GF-D8 (cell line): ENCODE measurements around the gene KHDC1L.
A peak's percentile ranks its signal among the peaks of the same experiment; 100 is the strongest.
"Not testable (repeated sequence)": the region's sequence is repeated elsewhere in the genome, so short reads cannot be mapped to it uniquely, and the experiment has no call there.

Experiments
- DNase-seq: peaks from one replicate; lab custom pipeline; 2025; lab: John Stamatoyannopoulos, UW

Gene KHDC1L, protein sequence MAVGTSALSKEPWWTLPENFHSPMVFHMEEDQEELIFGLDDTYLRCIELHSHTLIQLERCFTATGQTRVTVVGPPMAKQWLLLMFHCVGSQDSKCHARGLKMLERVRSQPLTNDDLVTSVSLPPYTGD

DNA sequence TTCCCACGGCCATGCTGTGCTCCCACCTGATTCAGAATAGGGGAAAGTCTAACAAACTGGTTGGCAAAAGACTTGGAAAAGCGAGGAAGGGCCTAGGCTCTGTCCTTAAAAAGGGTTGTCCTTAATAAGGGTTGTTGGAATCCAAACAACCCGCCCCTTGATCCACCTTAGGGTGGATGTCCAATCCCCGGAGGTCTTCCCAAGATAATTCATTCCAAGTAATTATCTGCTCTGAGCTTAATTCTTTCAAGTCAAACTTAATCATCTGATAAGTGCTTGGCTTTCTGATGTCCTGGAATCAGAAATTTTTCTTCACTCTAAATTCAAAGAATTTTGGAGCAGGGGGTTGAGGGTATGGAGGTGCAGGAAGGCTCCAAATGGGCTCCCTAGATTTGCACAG is at the start of gene KHDC1L:
TSS of gene KHDC1L (minus strand) at position 101 of the 400 bp plus-strand sequence. CDS start at position 13, 88 bp downstream.
- DNase-seq, result no peak

DNA sequence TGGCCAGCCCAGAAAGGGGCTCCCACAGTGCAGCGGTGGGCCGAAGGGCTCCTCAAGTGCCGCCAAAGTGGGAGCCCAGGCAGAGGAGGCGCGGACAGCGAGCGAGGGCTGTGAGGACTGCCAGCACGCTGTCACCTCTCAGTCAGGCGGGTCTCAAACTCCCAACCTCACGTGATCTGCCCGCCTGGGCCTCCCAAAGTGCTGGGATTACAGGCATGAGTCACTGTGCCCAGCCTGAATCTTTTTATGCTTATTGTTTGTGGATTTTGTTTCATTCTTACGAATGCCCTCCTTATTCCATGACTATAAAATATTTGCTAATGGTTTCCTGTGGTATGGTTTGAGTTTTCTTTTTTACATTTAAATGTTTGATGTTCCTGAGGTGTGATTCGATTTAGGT is 44.0 kb upstream of the KHDC1L start:
- DNase-seq, result not testable (repeated sequence)

DNA sequence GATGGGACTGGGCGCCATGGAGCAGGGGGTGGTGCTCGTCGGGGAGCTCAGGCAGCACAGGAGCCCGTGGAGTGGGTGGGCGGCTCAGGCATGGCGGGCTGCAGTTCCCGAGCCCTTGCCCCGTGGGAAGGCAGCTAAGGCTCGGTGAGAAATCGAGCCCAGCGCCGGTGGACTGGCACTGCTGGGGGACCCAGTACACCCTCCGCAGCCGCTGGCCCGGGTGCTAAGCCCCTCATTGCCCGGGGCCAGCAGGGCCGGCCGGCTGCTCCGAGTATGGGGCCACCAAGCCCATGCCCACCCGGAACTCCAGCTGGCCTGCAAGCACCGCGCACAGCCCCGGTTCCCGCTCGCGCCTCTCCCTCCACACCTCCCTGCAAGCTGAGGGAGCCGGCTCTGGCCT is 43.6 kb upstream of the KHDC1L start:
- not testable (repeated sequence) for DNase-seq

- no peak for DNase-seq
Observed at GRCh38 chr6:73264446-73264845, 39.1 kb upstream of the KHDC1L start.

DNA sequence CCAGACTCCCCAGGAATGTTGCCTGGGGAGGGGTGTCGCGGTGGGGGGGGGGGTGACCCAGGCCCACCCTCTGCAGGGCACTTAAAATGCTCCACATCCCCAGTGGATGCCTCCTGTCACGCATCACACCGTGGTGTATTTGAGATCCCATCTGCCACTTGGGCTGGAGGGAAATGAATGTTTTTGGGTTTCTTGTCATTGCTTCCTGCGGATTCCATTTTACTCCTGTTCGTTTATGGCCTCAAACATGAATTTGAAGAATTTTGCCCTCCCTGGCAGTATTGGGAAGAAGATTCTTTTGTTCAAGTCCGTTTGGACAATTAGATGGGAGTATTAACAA is 38.2 kb upstream of the KHDC1L start:
- no peak for DNase-seq

DNA sequence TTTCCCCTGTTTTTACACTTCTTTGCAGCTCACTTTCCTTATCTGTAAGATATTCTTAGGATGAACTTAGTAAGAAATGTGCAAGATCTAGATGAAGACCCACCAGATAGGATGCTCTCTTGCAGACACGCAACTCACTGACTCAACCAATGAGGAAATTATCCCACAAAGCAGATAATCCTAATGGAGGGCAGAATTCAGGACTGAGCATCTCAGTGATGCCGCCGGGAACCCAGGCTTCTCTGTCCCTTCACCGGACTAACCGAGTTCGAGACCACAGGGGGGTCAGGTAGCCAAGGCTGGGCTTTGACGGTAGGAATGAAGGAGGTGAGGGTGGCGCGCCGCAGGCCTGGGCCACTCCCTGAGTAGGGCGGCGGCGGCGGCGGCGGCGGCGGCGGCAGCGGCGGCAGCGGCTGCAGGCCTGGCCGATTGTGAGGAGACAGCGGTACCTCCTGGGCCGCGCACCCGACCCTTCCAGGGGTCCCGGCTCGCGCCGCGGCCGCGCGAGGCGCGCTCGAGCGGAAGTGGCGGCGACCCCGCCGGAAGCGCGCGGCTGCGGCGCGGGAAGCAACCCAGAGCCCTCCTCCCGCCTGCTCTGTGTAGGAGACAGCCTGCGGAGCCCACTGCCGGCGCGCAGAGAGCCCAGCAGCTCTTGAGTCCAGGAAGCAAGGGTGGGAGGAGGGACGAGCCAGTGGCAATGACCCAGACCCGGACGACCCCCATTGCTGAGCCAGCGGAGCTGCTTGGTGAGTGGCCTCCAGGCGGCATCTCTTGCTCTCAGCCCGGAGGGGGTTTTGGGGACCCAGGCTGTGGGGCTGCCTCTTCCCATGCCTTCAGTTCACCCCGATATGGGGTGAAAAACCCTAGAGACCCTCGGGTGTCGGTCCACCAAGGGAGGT is 37.6 kb upstream of the KHDC1L start, which contains the start of gene KHDC1:
TSS of gene KHDC1 (minus strand) at position 526 of the 899 bp plus-strand sequence. CDS start 20,679 bp downstream, outside the sequence.
- DNase-seq, result peak; percentile 16

DNA sequence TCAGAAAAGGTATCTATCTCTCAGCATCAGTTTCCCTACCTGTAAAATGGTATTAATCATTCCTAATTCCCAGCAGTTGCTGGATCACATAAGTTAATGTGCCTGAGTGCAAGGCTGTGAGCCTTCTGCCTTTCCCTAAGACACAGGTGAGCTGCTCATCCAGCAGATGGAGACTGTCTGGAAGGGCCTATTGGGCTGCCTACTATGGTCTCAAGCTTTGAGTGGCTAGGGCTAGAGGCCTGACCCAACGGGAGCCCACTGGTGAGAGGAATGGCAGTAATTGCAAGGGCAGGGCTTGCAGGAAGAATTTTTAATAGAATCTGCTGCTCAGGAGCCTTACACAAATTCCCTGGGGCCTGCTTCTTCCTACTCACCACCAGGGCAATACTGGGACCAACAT is 33.4 kb upstream of the KHDC1L start:
- DNase-seq, result no peak

GRCh38 chr6:73254323-73254722 is 29.0 kb upstream of the KHDC1L start:
- DNase-seq, result not testable (repeated sequence)

- DNase-seq, result no peak
Observed at GRCh38 chr6:73252703-73253102, 27.4 kb upstream of the KHDC1L start.

DNA sequence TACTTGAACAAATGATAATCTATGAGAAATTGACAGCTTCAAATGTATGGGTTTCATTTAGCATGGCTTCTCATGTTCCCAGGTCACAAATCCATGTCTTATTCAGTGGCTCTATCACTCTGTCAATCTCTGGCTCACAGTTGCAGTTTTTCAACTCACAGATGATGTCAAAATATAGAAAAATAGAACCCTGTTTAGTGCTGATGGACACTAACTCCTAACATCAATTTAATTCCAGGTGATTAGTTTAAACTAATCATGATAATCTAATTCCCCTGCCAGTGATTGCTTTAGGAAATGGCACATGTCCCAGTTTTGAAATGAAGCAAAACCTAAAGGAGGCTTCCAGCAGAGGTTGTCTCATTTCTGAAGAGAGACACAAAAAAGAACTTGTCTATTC is 24.7 kb upstream of the KHDC1L start:
- no peak for DNase-seq

DNA sequence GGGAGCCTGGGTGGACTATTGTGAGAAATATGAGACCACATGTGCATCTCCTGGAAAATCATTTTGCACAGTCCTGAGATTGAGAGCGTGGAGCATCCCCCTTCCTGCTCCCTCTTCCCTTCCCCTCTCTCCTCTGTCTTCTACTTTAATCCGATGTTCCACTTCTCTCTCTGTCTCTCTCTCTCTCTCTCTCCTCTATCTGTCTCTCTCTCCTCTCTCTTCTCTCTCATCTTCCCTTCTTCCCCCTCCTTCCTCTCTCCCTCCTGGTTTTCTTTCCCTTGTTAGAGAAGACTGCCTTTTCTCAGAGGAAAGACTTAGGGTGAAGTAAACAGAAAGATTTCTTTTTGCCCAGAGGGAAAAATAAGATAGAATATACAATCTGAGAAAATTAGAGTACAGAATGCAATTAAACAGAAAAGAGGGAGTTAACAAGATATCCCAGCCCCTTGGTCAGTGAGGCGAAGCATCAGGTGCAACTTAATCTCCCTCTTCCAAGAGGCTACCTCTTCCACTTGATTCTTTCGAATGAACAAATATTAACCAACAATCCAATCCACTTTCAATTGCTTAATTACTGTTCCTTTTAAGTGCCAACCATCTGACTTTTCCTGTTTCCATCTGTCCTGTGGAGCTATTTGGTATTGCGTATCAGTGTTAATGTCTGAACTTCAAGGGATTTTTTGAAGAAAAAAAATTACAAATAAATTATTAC is 23.1 kb upstream of the KHDC1L start:
- no peak for DNase-seq

DNA sequence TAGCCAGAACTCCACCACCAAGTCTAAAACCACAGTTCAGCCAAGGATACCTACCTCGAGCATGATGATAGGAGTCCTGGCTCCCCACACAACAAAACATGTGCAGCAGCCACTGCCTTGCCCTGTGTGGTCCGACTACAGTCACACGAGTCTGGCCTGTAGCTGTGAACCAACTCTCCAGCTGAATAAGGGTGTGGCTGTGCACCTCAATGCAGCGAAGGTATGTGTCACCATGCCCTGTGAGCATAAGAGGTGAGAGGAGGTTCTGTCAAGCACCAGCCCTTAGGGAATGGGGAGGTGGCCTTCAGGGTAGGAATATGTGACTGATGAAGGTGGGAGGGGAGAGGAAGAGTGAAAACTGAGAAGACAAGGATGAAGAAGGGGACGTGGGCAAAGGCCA is 16.7 kb upstream of the KHDC1L start:
- DNase-seq, result no peak

DNA sequence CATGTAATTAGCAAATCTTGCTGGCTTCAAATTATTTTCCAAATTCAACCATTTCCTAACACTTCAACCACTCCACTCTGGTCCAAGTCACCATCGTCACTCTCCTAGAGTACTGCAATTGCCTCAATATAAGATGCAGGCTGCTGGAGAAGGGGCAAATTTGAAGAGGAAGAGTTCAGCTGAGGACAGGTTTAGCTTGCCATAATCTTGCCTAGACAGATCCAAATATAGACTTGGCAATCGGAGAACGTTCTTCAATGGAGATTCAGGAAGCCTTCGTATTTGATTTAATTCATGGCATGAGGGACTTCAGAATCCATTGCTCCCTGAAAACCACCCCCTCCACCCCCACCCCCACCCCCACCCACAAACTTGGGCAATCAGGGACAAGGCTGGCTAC is 15.4 kb upstream of the KHDC1L start:
- no peak for DNase-seq

GRCh38 chr6:73236144-73236750 is 11.0 kb upstream of the KHDC1L start:
- DNase-seq, result no peak

GRCh38 chr6:73234733-73235132 is 9.4 kb upstream of the KHDC1L start:
- no peak for DNase-seq

- DNase-seq, result not testable (repeated sequence)
Observed at GRCh38 chr6:73233971-73234370, 8.7 kb upstream of the KHDC1L start.

DNA sequence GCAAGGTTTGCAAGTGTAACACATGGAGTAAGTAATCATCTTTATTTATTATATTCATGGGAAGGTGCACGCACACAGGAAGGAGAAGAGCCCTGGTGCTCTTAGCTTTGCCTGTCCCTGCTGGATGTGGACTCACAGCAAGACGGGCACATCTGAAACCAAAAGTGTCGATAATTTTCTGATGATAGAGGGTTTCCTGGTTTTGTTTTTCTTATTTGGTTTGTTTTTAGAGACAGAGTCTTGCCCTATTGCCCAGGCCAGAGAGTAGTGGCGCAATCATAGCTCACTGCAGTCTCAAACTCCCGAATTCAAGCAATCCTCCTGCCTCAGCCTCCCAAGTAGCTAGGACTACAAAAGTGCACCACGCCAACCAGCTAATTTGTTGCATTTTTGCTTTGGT is 7.8 kb upstream of the KHDC1L start:
- DNase-seq, result no peak

DNA sequence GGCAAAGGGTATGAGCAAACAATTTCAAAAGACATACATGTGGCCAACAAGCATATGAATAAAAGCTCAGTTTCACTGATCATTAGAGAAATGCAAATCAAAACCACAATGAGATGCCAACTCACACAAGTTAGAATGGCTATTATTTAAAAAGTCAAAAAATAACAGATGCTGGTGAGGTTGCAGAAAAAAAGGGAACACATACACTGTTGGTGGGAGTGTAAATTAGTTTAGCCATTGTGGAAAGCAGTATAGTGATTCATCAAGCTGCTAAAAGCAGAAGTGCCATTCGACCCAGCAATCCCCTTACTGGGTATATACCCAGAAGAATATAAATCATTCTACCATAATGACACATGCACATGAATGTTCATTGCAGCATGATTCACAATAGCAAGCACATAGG is 6.7 kb upstream of the KHDC1L start:
- DNase-seq, result no peak

- DNase-seq, result no peak
Observed at GRCh38 chr6:73227606-73228255, 2.4 kb upstream of the KHDC1L start.

DNA sequence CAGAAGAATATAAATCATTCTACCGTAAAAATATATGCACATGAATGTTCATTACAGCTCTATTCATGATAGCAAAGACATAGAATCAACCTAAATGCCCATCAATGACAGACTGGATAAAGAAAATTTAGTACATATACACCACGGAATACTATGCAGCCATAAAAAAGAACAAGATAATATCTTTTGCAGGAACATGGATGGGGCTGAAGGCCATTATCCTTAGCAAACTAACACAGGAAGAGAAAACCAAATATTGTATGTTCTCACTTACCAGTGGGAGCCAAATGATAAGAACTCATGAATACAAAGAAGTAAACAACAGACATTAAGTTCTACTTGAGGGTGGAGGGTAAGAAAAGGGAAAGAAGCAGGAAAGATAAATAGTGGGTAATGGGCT is 8.4 kb downstream of the KHDC1L start:
- no peak for DNase-seq

- DNase-seq, result no peak
Observed at GRCh38 chr6:73209117-73209516, 16.2 kb downstream of the KHDC1L start.

- no peak for DNase-seq
Observed at GRCh38 chr6:73207221-73207837, 18.0 kb downstream of the KHDC1L start.
